Thyroid gland (tissue), 4 donors: ENCODE measurements around the gene AMOTL2. TPM values are rescaled to one million over a fixed set of nuclear protein-coding genes. Genes with fewer than 3 reads are reported as not detected.

Experiments
- DNase-seq, 2 donors: peaks; one replicate each; pipeline ENCODE4 v3.0.0-alpha.2; 2019
- H3K27ac ChIP-seq, 3 donors: fragments of 200-600 bp; sonication (generic); 1 replicate in 2 of 3; 2 replicates in 1 of 3; pipeline ENCODE4 v1.5.1; 2016 to 2019; ENCODE audit warnings: mild to moderate bottlenecking in 1 of 3, moderate library complexity in 1 of 3
- H3K27me3 ChIP-seq: fragments of 200-600 bp; sonication (generic); one replicate; pipeline ENCODE4 v1.5.1; 2019
- H3K36me3 ChIP-seq, 2 donors: fragments of 200-600 bp; sonication (generic); one replicate each; pipeline ENCODE4 v1.5.1; 2016 to 2019
- H3K4me1 ChIP-seq, 2 donors: fragments of 200-600 bp; sonication (generic); one replicate each; pipeline ENCODE4 v1.5.1; 2017 to 2019
- H3K4me3 ChIP-seq, 3 donors: fragments of 200-600 bp; sonication (generic); replicated peaks in 1 of 3; 1 replicate in 2 of 3; 2 replicates in 1 of 3; pipeline ENCODE4 v1.5.1; 2016; ENCODE audit warnings: mild to moderate bottlenecking in 1 of 3
- H3K9me3 ChIP-seq: fragments of 200-600 bp; sonication (generic); one replicate; pipeline ENCODE4 v1.5.1; 2017
- CTCF ChIP-seq, 6 experiments: fragments of 200-600 bp in 3 of 6; fragments of 450-650 bp in 3 of 6; sonication (generic) in 3 of 6; IDR thresholded peaks; one replicate each; pipeline ENCODE4 v1.5.1; 2016 to 2019; ENCODE audit warnings: antibody characterized with exemption in 6 of 6, mild to moderate bottlenecking in 2 of 6, inconsistent platforms in 1 of 6, moderate library complexity in 1 of 6
- POLR2A ChIP-seq, 2 donors: fragments of 450-650 bp; IDR thresholded peaks; one replicate each; pipeline ENCODE4 v1.6.1; 2017; ENCODE audit warnings: antibody characterized with exemption in 2 of 2, mild to moderate bottlenecking in 2 of 2, moderate library complexity in 1 of 2
- WGBS, 2 donors: methylation state at CpG; one replicate each; pipeline ENCODE4 v1.1.5; 2017; 5-methylcytosine and 5-hydroxymethylcytosine counted together
- intact Hi-C: fragments of 100-400 bp; cut with DNase I; formaldehyde crosslinking; loops from one replicate; pipeline ENCODE4 v1.15.1; 2023
- total RNA-seq, 4 donors: library from RNA; depleted of rRNA; stranded (reverse); fragments of >200 nt; gene quantifications; one replicate each; pipeline ENCODE4 v1.2.3, GENCODE V29; 2016

Gene AMOTL2
- total RNA-seq, 4 donors from 2014 or later = 76.0 to 149 (median 117) TPM

DNA sequence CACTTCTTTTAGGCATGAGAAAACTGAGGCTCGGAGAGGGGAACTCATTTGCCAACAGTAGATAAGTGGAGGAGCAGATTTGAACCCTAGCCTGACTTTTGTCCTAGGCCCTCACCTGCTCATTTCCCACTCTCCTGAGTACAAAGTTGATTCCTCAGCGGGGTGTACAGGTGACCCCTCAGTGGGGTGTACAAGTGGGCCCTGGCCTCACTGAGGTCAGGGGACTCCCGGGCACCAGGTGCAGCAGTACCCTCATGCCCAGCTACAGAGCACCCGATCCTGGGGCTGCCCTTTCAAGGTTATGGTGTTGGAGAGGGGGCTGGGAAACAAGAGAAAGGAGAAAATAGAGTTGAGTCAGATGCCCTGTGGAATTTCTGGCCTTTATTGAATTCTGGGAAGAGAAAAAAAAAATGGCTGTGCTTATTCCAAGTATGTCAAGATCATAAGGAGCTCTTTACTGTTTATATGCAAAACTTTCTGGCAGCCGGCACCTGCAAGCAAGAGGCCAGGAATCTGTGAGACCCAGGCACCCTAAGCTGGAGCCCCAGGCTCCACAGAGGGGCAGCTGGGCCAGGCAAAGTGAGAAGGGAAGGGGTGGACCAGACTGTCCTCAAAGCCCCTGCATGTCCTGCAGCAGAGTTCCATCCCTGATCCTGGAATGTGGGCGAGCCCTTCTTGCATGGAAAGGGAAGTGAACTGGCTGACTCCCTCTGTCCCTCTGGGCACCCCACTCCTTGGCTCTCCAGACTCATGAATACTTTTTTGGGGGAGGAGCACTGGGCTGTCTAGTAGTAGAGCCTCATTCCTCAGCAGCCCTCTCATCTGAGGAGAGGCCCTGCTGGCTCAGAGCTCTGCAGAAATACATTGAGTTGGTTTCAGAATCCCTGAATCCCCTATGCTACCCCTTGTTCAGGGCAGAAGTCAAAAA is 43.1 kb downstream of the AMOTL2 start:
- Histone ChIP-seq H3K27ac (peak overlapping the region; percentile 6 to 69 (median 42)), H3K9me3 (no peaks in the 10 kb centered on the region), H3K36me3 (no peaks in the 10 kb centered on the region), H3K4me3 (no peak overlapping the region), H3K27me3 (no peaks in the 10 kb centered on the region), H3K4me1 (peaks cover 37 to 57% of the 10 kb centered on the region in 2 donors)
- TF ChIP-seq CTCF (IDR thresholded peaks at IDR 0.05) (no peak), POLR2A (IDR thresholded peaks at IDR 0.05) (no peak)
- WGBS, 2 donors = 60 to 75% methylated on average over 5 to 6 of the region's 6 CpGs
- intact Hi-C loops = no loop called here
- DNase-seq = peak; percentile 1 to 41

DNA sequence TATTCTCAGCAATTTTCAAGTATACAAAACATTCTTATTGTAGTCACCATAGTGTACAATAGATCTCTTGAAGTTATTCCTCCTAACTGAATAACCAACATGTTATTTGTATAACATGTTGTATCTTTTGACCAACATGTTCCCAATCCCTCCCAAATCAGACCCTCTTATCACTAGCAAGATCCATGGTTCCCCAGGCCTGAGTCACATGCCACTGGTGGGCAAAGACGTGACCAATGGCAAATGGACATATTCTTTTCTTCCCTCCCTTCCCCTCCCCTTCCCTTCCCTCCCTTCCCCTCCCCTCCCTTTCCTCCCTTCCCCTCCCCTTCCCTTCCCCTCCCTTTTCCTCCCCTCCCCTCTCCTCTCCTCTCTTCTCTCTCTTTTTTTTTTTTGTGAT is 45.4 kb downstream of the AMOTL2 start:
- H3K4me1 ChIP-seq = peaks cover 37 to 55% of the 10 kb centered on the region in 2 donors
- TF ChIP-seq CTCF (IDR thresholded peaks at IDR 0.05) (no peak), POLR2A (IDR thresholded peaks at IDR 0.05) (no peak)
- H3K9me3 ChIP-seq = no peaks in the 10 kb centered on the region
- H3K4me3 ChIP-seq = no peak overlapping the region
- no peak for DNase-seq
- WGBS, 2 donors = 94 to 97% methylated on average over 1 of the region's 1 CpG
- no peak overlapping the region for H3K27ac ChIP-seq
- intact Hi-C loops = no loop called here
- H3K36me3 ChIP-seq = no peaks in the 10 kb centered on the region
- no peaks in the 10 kb centered on the region for H3K27me3 ChIP-seq

DNA sequence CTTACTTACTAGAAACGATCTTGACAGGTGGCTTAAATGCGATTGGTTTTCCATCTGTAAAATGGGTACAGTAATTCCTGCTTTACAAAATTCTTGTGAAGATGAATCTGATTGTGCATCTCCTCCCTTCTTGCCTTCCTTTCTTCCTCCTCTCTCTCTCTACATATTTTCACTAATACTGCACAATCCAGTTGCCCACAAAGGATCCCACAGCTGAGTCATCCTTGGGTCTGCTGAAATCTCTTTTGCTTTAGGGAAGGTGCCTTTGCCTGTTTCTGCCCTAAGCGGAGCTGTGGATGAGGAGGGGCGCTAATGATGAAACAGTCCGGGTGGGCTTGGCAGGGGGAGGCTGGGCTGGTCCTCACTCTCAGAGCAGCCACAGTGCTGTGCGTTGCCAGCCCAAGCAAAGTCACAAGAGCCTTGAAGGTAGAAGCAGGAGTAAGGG is 46.1 kb downstream of the AMOTL2 start:
- no peak overlapping the region for H3K4me3 ChIP-seq
- H3K4me1 ChIP-seq = peaks cover 37 to 50% of the 10 kb centered on the region in 2 donors
- intact Hi-C loops = no loop called here
- no peak for TF ChIP-seq POLR2A (IDR thresholded peaks at IDR 0.05)
- no peak for TF ChIP-seq CTCF (IDR thresholded peaks at IDR 0.05)
- no peak for DNase-seq
- H3K27ac ChIP-seq = peak overlapping the region in 1 of 3 donors; percentile 91
- no peaks in the 10 kb centered on the region for H3K9me3 ChIP-seq
- no peaks in the 10 kb centered on the region for H3K27me3 ChIP-seq
- no peaks in the 10 kb centered on the region for H3K36me3 ChIP-seq
- 84 to 93% methylated on average over 6 of the region's 6 CpGs for WGBS, 2 donors

DNA sequence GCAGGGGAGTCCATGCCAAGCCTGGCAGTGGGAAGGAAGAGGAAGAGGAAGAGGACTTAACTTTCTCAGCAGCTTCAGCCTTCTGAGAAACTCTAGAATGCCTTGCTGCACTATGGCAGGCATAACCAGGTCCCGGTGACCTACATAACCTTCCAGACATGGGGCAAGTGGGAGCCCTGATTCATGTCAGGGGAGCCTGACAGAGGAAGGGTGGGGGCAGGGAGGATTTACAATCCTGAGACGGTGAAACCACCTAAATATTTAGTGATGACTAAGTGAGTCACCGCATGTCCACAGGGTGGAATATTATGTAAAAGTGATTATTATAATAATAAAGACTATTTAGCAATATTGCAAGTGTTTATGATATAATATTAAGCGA is 46.7 kb downstream of the AMOTL2 start:
- intact Hi-C loops = no loop called here
- H3K27me3 ChIP-seq = no peaks in the 10 kb centered on the region
- no peaks in the 10 kb centered on the region for H3K36me3 ChIP-seq
- TF ChIP-seq POLR2A (IDR thresholded peaks at IDR 0.05) (no peak), CTCF (IDR thresholded peaks at IDR 0.05) (no peak)
- peak overlapping the region; percentile 76 to 91 (median 77) for H3K27ac ChIP-seq
- H3K4me3 ChIP-seq = no peak overlapping the region
- no peak for DNase-seq
- WGBS, 2 donors = 87% methylated on average over 4 of the region's 4 CpGs
- H3K9me3 ChIP-seq = no peaks in the 10 kb centered on the region
- peaks cover 37 to 50% of the 10 kb centered on the region in 2 donors for H3K4me1 ChIP-seq
